Calu3 (cell line): ENCODE measurements around the gene SPATS1. TPM values are rescaled to one million over a fixed set of nuclear protein-coding genes. Genes with fewer than 3 reads are reported as not detected.

Source experiments
- BruUV-seq: library from RNA; stranded (reverse); fragments of 400-500 nt; replicated peaks from 2 replicates; lab custom pipeline; 2021; lab: Mats Ljungman, UMichigan
- CTCF ChIA-PET: fragments of 300-600 bp; sonication (Branson Sonifier 250); formaldehyde crosslinking; loops from one replicate; lab custom pipeline; 2022; ENCODE audit warnings: antibody characterized with exemption; lab: Charles Lee
- DNase-seq: peaks from one replicate; pipeline ENCODE4 v3.0.0; 2022
- H3K27ac Mint-ChIP-seq: one replicate; pipeline ENCODE4 v1.8.0; 2022; ENCODE audit warnings: mixed read lengths; ENCODE audit not compliant: unreplicated experiment
- H3K27me3 Mint-ChIP-seq: one replicate; pipeline ENCODE4 v1.8.0; 2022; ENCODE audit warnings: mixed read lengths; ENCODE audit not compliant: unreplicated experiment
- H3K36me3 Mint-ChIP-seq: one replicate; pipeline ENCODE4 v1.8.0; 2022; ENCODE audit warnings: mild to moderate bottlenecking, moderate library complexity, mixed read lengths; ENCODE audit not compliant: insufficient read depth, unreplicated experiment
- H3K4me1 Mint-ChIP-seq: one replicate; pipeline ENCODE4 v1.8.0; 2022; ENCODE audit warnings: mild to moderate bottlenecking, low read depth, mixed read lengths; ENCODE audit not compliant: unreplicated experiment
- H3K4me3 Mint-ChIP-seq: one replicate; pipeline ENCODE4 v1.8.0; 2022; ENCODE audit warnings: mild to moderate bottlenecking, low read depth, moderate library complexity, mixed read lengths; ENCODE audit not compliant: unreplicated experiment
- H3K9me3 Mint-ChIP-seq: one replicate; pipeline ENCODE4 v1.8.0; 2022; ENCODE audit warnings: low read depth, mixed read lengths; ENCODE audit not compliant: unreplicated experiment
- intact Hi-C: fragments of 100-400 bp; cut with micrococcal nuclease; formaldehyde crosslinking; loops from one replicate; pipeline ENCODE4 v1.10.0; 2022; ENCODE audit not compliant: unreplicated experiment
- total RNA-seq: library from RNA; stranded (reverse); gene quantifications from 2 replicates; pipeline ENCODE4 v1.2.3, GENCODE V29; 2022
- TF ChIP-seq, protein P1 (sequence below): fragments of 200-600 bp; IDR thresholded peaks from one replicate; pipeline ENCODE4 v1.8.0; 2022; ENCODE audit warnings: antibody characterized with exemption; ENCODE audit not compliant: unreplicated experiment

The SPATS1 gene
- total RNA-seq, 1 experiment from 2014 or later, result not detected

- Mint-ChIP-seq H3K4me3 (peak overlapping the region; percentile 98), H3K4me1 (peaks cover 24% of the 10 kb centered on the region), H3K36me3 (peaks cover 69% of the 10 kb centered on the region), H3K27me3 (no peaks in the 10 kb centered on the region), H3K27ac (peak overlapping the region; percentile 99), H3K9me3 (no peaks in the 10 kb centered on the region)
- DNase-seq, result no peak
- CTCF ChIA-PET, result interaction anchor here (0.6 kb wide), 1 partner anchor 40 kb away, joined by 8 read pairs; no protein-coding TSS in a partner anchor
- TSS peak; percentile 71 for BruUV-seq
- intact Hi-C loops, result no loop called here
- TF ChIP-seq, protein P1, sequence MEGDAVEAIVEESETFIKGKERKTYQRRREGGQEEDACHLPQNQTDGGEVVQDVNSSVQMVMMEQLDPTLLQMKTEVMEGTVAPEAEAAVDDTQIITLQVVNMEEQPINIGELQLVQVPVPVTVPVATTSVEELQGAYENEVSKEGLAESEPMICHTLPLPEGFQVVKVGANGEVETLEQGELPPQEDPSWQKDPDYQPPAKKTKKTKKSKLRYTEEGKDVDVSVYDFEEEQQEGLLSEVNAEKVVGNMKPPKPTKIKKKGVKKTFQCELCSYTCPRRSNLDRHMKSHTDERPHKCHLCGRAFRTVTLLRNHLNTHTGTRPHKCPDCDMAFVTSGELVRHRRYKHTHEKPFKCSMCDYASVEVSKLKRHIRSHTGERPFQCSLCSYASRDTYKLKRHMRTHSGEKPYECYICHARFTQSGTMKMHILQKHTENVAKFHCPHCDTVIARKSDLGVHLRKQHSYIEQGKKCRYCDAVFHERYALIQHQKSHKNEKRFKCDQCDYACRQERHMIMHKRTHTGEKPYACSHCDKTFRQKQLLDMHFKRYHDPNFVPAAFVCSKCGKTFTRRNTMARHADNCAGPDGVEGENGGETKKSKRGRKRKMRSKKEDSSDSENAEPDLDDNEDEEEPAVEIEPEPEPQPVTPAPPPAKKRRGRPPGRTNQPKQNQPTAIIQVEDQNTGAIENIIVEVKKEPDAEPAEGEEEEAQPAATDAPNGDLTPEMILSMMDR, result no peak
Observed at GRCh38 chr6:44388887-44389286, 46.4 kb downstream of the SPATS1 start.

- intact Hi-C loops, result no loop called here
- no peaks in the 10 kb centered on the region for H3K9me3 Mint-ChIP-seq
- CTCF ChIA-PET, result interaction anchor here (0.6 kb wide), 1 partner anchor 9 kb away, joined by 3 read pairs; no protein-coding TSS in a partner anchor
- no TSS peak for BruUV-seq
- TF ChIP-seq, protein P1, result no peak
- H3K27ac Mint-ChIP-seq, result no peak overlapping the region
- no peak for DNase-seq
- H3K4me1 Mint-ChIP-seq, result peaks cover 24% of the 10 kb centered on the region
- H3K4me3 Mint-ChIP-seq, result no peak overlapping the region
- no peaks in the 10 kb centered on the region for H3K27me3 Mint-ChIP-seq
- H3K36me3 Mint-ChIP-seq, result peaks cover 83% of the 10 kb centered on the region
Observed at GRCh38 chr6:44390158-44390683, 47.8 kb downstream of the SPATS1 start.

Other genes with a start within 250 kb of the SPATS1 start
- gene MRPL14, start 215.2 kb upstream of the SPATS1 start, total RNA-seq, result 98.9 and 103 TPM in 2 replicates
- gene TMEM63B, start 215.1 kb upstream of the SPATS1 start, total RNA-seq, result 84.2 and 86.8 TPM in 2 replicates
- not detected in 2 replicates for gene CAPN11, start 183.8 kb upstream of the SPATS1 start, total RNA-seq
- not detected in 2 replicates for gene MYMX, start 125.7 kb upstream of the SPATS1 start, total RNA-seq
- gene SLC29A1, start 119.1 kb upstream of the SPATS1 start, total RNA-seq, result 90.1 and 92.8 TPM in 2 replicates
- gene HSP90AB1, start 95.5 kb upstream of the SPATS1 start, total RNA-seq, result 2,072 and 2,073 TPM in 2 replicates
- 129 and 143 TPM in 2 replicates for gene SLC35B2, start 85.1 kb upstream of the SPATS1 start, total RNA-seq
- gene NFKBIE, start 77.1 kb upstream of the SPATS1 start, total RNA-seq, result 32.7 and 37.8 TPM in 2 replicates
- gene TMEM151B, start 72.2 kb upstream of the SPATS1 start, total RNA-seq, result 0.12 TPM in 1 of 2 replicates, not detected in the other
- 37.5 and 41.8 TPM in 2 replicates for gene AARS2, start 29.3 kb upstream of the SPATS1 start, total RNA-seq
- 39.2 and 43.4 TPM in 2 replicates for gene CDC5L, start 45.1 kb downstream of the SPATS1 start, total RNA-seq